HEK293 (cell line): ENCODE measurements around the gene TPCN2.

Source experiments
- CTCF ChIP-seq: fragments of 450-650 bp; formaldehyde crosslinking; IDR thresholded peaks from 2 replicates; pipeline ENCODE4 v1.5.1; 2016; ENCODE audit warnings: missing biosample characterization, missing genetic modification characterization
- ZBTB7A ChIP-seq: fragments of 450-650 bp; formaldehyde crosslinking; IDR thresholded peaks from 2 replicates; pipeline ENCODE4 v1.5.1; 2016; ENCODE audit warnings: low read depth, missing biosample characterization, missing genetic modification characterization
- ZNF10 ChIP-seq: fragments of 450-650 bp; formaldehyde crosslinking; IDR thresholded peaks from 2 replicates; pipeline ENCODE4 v1.5.1; 2017; ENCODE audit warnings: missing biosample characterization, missing genetic modification characterization
- ZNF138 ChIP-seq: fragments of 450-650 bp; formaldehyde crosslinking; IDR thresholded peaks from 2 replicates; pipeline ENCODE4 v1.5.1; 2016; ENCODE audit warnings: missing biosample characterization, missing genetic modification characterization, borderline replicate concordance
- ZNF274 ChIP-seq, 2 experiments: fragments of 200-500 bp in 1 of 2; fragments of 450-650 bp in 1 of 2; sonication (Bioruptor generic) in 1 of 2; formaldehyde crosslinking in 1 of 2; IDR thresholded peaks; 2 replicates each; pipeline versions ENCODE4 v1.5.1 to v1.6.1; 2014 to 2016; ENCODE audit warnings: borderline replicate concordance in 1 of 2, inconsistent platforms in 1 of 2, low read length in 1 of 2, missing biosample characterization in 1 of 2, missing genetic modification characterization in 1 of 2
- ZNF830 ChIP-seq: fragments of 450-650 bp; IDR thresholded peaks from 2 replicates; pipeline ENCODE4 v1.5.0; 2018; ENCODE audit warnings: missing biosample characterization, missing genetic modification characterization, low read depth, mild to moderate bottlenecking, moderate library complexity
- ZSCAN23 ChIP-seq: fragments of 450-650 bp; formaldehyde crosslinking; IDR thresholded peaks from 2 replicates; pipeline ENCODE4 v1.5.1; 2016; ENCODE audit warnings: missing biosample characterization, missing genetic modification characterization

GRCh38 chr11:69094111-69094914 lies 45.6 kb downstream of the TPCN2 start:
- no peak for TF ChIP-seq ZBTB7A (tag by site-specific recombination)
- no peak for TF ChIP-seq ZNF138
- no peak for TF ChIP-seq ZNF274 (IDR thresholded peaks at IDR 0.05; ENCODE audit: low read length)
- no peak for TF ChIP-seq ZNF274 (tag by site-specific recombination; IDR thresholded peaks at IDR 0.05; ENCODE audit: borderline replicate concordance)
- no peak for TF ChIP-seq CTCF (tag by site-specific recombination)
- TF ChIP-seq ZNF10 (tag by site-specific recombination): no peak
- TF ChIP-seq ZSCAN23 (tag by site-specific recombination): no peak
- no peak for TF ChIP-seq ZNF830 (tag by site-specific recombination)
